IPS-NIHi7 (cell line): ENCODE results near the gene PTPN13.

Experiments
- DNase-seq: peaks from one replicate; pipeline ENCODE4 v3.0.0; 2012; ENCODE audit warnings: mixed read lengths; ENCODE audit errors: extremely low spot score

Gene PTPN13

DNA sequence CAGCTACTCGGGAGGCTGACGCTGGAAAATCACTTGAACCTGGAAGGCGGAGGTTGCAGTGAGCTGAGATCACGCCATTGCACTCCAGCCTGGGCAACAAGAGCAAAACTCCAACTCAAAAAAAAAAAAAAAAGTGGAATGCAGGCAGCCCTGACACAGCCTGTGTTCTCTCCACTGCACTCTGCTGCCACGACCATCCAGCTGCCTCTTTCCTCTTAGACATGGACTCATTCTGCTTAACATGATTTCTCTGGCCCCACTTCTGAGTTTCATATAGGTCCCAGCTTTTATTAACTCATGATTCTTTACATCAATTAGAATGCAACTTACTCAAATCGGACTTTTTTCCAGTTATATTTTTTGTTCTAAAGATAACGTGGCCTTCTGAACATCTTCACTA lies 225.4 kb downstream of the PTPN13 start:
- DNase-seq, result no peak

- DNase-seq, result no peak
Measured at GRCh38 chr4:86821151-86821550, 227.0 kb downstream of the PTPN13 start.

DNA sequence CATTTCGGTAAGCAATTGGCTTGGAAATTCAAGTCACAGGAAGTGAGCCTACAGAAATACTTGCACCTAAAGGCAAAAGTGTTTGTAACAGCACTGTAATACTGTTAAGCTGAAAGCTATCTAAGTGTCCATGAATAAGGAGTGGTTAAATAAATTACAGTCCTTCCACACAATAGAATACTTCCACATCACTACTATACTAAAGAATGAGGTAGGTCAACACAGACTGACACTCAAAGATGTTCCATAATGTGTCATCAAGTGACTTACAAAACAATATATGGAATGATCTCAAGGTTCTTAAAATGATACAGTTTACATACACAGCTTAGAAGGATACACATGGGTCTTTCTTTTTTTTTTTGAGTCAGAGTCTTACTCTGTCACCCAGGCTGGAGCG lies 228.0 kb downstream of the PTPN13 start:
- no peak for DNase-seq

DNA sequence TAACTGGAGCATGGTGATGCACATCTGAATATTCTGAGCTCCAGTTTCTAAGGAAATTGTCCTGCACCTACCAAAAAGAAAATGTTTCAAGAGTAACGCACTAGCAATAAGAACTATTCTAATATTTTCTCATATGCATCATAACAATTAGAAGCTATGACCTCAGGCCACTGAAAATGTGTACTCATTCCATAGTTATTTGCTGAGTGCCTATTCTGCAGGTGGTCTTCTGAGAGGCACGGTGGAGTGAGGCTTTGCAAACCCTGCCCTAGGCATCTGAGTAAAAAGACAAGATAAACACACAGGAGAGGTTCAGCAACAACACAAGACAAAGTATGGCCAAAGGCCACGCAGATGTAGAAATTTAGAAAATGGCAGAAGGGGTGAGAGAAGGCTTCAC lies 231.4 kb downstream of the PTPN13 start:
- no peak for DNase-seq

- DNase-seq, result no peak
Measured at GRCh38 chr4:86831262-86832130, 237.4 kb downstream of the PTPN13 start.

- no peak for DNase-seq
Measured at GRCh38 chr4:86833615-86834014, 239.5 kb downstream of the PTPN13 start.

- DNase-seq, result no peak
Measured at GRCh38 chr4:86834901-86835300, 240.8 kb downstream of the PTPN13 start.

GRCh38 chr4:86835677-86836076 lies 241.6 kb downstream of the PTPN13 start:
- DNase-seq, result no peak

DNA sequence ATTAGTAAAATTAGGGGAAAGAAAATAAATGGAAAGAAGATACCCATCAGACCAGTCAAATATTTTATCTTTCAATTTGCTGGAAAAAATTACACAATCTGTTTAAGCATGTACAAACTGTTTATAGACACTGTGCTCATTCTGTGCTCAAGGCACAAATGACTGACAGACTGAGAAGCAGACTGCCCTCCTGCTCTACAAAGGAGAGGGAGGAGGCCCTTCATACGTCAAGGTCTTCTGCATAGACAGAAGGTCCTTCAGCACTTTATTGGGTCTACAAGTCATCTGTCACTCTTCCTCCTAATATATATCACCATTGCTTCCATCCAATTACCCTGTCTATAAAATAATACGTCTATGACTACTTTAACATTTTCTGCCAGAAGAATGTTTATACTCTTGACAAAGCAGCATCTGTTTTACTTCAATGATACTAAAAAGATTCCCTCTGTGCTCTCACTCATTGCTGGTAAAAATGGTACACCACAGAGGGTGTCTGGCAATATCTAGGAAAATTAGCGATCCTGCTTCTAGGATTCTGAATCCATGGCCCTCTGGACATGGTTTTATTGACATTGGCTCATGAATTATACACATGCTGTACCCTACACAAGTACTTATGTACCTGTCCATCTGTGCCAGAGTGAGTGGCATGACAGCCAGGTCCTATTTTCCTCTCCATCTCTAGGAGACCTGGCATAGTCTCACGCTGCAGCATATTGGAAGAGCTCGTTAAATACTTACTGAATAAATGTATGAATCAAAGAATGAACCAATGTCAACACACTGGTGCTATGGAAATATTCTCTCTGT lies 243.8 kb downstream of the PTPN13 start:
- no peak for DNase-seq

DNA sequence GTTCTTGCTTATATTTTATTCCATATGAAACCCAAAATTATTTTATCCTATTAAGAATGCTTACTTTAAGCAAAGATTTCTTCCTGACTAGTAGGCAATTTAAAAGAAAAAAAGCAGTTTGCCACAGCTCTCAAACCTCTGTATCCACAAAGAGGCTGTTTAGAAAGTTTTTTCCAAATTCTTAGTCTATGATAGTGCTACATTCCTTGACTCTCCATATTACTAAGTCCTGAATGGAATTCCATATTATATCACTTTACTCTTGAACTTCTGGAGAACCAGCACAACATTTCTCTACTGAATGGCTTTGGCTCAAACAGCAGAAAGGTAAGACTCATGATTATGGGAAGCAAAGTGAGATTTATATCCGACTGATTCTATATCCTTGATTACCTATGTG lies 246.7 kb downstream of the PTPN13 start:
- no peak for DNase-seq

- no peak for DNase-seq
Measured at GRCh38 chr4:86841309-86841708, 247.2 kb downstream of the PTPN13 start.

GRCh38 chr4:86845593-86845992 lies 251.5 kb downstream of the PTPN13 start:
- no peak for DNase-seq

DNA sequence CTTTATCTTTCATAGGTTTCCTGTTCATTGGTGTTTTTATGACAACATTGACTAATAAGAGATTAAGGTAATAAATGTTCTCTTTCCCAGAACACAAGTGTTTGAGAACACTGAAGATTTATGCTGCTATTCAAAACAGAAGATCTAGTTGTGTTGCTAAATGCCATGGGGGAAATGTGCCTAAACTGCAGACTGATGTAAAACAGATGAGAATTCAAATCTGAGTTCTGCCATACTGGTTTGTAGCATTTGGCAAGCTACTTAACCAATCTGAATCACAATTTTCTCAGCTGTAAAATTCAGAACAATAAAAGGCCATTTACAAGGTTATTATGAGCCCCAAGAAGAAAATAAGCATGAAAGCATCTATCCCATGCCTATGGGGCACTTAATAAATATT lies 252.8 kb downstream of the PTPN13 start:
- DNase-seq, result no peak

DNA sequence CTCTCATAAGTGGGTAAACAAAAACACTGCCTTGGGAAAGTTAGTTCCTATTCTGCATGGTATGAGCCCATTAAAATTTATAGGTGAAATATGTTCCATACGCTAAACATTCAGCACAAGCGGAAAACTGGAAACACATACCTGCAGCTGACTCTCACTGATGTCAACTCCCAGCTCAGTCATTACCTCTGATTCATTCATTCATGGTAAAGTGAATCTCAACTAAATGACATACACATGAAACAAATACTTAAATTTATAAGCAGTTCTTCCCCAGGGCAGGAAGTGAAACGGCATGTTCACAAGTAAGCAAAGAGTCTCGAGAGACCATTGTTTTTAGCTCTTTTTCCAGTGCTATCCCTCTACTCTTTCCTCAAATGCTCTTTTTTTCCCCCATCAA lies 253.5 kb downstream of the PTPN13 start:
- DNase-seq, result no peak

DNA sequence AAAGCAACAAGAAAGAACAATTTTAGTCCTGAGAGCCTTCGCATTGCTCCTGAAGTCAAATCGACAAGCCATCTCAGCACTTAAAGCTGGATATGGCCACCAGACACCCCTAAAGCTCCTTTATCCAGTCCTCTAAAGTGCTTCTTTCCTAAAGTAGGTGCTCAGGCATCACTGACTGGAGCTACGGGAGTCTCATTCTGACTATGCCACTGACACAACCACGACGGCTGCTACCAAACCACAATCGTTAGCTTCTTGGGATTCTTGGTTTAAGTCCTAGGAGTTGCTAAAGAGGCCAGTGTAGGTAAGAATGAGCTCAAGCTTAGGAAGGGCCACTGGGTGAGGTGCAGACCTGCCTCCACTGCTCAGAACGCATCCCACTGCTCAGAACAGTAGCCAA lies 254.0 kb downstream of the PTPN13 start:
- DNase-seq, result no peak

GRCh38 chr4:86848732-86849619 lies 254.9 kb downstream of the PTPN13 start, which contains the start of gene SLC10A6:
TSS of gene SLC10A6 (minus strand) at chr4:86849384. CDS start at chr4:86849115, 269 bp downstream.
- DNase-seq, result no peak

DNA sequence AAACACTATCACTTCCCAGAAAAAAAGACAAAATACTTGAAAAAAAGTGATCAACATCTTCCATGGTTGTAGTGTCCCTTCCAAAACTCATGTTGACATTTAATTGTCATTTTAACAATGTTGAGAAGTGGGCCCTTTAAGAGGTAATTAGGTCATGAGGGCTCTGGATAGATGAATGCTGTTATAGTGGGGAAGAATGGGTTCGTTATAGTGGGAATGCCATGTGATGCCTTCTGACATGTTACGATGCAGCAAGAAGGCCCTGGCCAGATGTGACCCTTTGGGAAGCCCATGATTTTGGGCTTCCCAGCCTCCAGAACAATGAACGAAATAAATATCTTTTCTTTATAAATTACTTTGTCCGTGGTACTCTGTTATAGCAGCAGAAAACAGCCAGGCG lies 259.1 kb downstream of the PTPN13 start:
- DNase-seq, result no peak

GRCh38 chr4:86855572-86855971 lies 261.5 kb downstream of the PTPN13 start:
- no peak for DNase-seq

GRCh38 chr4:86856896-86857295 lies 262.8 kb downstream of the PTPN13 start:
- DNase-seq, result no peak

- DNase-seq, result no peak
Measured at GRCh38 chr4:86857341-86858052, 263.4 kb downstream of the PTPN13 start.
